MM.1S (cell line): ENCODE measurements around the gene ADCY5.

Experiments used
- EZH2 ChIP-seq: fragments of 300-600 bp; sonication (generic); optimal IDR thresholded peaks from 2 replicates; pipeline ENCODE3; 2017; ENCODE audit warnings: low read depth, mild to moderate bottlenecking, antibody characterized with exemption, low read length, mixed read lengths
- EZH2phosphoT487 ChIP-seq: fragments of 300-600 bp; sonication (generic); IDR thresholded peaks from 2 replicates; pipeline ENCODE4 v1.6.1; 2018; ENCODE audit warnings: antibody characterized with exemption, low read length
- TF ChIP-seq, protein P1 (sequence below): fragments of 300-600 bp; sonication (generic); IDR thresholded peaks from 2 replicates; pipeline ENCODE4 v1.5.1; 2016; ENCODE audit warnings: antibody characterized with exemption, low read length, mixed read lengths

DNA sequence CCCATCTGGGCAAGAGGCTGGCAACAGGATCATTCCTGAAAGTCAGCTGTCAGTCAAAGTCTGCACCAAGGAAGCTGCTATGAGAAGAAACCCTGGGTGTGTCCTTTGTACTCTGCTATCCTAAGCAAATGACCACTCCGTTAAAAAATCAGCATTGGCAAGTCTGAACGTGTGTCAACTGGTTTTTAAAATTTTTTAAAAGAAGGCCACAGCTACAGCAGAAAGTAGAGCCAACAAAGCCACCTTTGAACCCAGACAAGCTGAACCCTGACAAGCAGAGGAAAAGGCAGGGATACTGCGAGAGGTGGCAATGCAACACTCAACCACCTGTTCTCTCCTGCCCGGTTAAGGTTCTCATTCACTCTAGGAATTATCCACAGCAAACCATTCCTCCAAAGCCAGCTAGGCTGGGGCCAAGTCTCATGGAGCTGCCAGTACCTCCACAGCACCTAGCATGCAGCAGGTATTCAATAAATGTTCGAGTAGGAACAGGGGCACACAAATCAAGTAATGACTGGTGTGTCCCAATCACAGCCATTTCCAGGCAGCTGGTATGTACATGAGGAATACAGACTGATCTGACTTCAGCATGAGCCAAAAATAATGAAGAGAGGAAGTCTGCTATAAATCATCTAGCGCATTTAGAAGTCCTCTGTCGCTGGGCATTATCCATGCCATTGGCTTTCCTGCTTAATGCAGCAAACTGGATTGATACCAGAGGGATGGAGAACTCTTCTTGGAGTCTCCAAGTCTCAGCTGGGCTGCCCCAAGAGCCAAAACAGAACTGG, 76.0 kb downstream of the ADCY5 start:
- TF ChIP-seq EZH2 (no peak), EZH2phosphoT487 (no peak)
- TF ChIP-seq, protein P1, sequence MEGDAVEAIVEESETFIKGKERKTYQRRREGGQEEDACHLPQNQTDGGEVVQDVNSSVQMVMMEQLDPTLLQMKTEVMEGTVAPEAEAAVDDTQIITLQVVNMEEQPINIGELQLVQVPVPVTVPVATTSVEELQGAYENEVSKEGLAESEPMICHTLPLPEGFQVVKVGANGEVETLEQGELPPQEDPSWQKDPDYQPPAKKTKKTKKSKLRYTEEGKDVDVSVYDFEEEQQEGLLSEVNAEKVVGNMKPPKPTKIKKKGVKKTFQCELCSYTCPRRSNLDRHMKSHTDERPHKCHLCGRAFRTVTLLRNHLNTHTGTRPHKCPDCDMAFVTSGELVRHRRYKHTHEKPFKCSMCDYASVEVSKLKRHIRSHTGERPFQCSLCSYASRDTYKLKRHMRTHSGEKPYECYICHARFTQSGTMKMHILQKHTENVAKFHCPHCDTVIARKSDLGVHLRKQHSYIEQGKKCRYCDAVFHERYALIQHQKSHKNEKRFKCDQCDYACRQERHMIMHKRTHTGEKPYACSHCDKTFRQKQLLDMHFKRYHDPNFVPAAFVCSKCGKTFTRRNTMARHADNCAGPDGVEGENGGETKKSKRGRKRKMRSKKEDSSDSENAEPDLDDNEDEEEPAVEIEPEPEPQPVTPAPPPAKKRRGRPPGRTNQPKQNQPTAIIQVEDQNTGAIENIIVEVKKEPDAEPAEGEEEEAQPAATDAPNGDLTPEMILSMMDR, result no peak
